WI38 (cell line): ENCODE data around the gene TSPO2.
"Not testable (repeated sequence)": the region's sequence is repeated elsewhere in the genome, so short reads cannot be mapped to it uniquely, and the experiment has no call there.

ENCODE experiments used
- H3K4me3 ChIP-seq: 2 replicates; pipeline ENCODE4 v1.5.1; 2011; ENCODE audit warnings: low read depth, mild to moderate bottlenecking, control low read depth, low read length
- CTCF ChIP-seq: IDR thresholded peaks from 2 replicates; pipeline ENCODE4 v1.5.1; 2012; ENCODE audit warnings: low read depth, mild to moderate bottlenecking, control low read depth, low read length

Gene TSPO2

GRCh38 chr6:41002168-41002567 lies 40.1 kb upstream of the TSPO2 start:
- no peak for TF ChIP-seq CTCF
- H3K4me3 ChIP-seq, result no peak overlapping the region

- peak; percentile 43 for TF ChIP-seq CTCF
- H3K4me3 ChIP-seq, result not testable (repeated sequence)
Observed at GRCh38 chr6:41006217-41006616, 36.0 kb upstream of the TSPO2 start.

DNA sequence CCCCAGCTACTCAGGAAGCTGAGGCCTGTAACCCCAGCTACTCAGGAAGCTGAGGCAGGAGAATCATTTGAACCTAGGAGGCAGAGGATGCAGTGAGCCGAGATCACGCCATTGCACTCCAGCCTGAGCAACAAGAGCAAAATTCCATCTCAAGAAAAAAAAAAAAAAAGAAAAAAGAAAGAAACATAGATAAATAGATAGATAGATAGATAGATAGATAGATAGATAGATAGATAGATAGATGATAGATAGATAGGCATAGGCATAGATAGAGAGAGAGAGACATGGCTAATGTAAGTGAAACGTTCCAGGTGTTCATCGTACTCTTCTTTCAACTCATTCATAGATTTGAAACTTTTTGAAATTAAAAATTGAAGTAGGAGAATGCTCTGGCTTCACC lies 35.3 kb upstream of the TSPO2 start:
- not testable (repeated sequence) for H3K4me3 ChIP-seq

DNA sequence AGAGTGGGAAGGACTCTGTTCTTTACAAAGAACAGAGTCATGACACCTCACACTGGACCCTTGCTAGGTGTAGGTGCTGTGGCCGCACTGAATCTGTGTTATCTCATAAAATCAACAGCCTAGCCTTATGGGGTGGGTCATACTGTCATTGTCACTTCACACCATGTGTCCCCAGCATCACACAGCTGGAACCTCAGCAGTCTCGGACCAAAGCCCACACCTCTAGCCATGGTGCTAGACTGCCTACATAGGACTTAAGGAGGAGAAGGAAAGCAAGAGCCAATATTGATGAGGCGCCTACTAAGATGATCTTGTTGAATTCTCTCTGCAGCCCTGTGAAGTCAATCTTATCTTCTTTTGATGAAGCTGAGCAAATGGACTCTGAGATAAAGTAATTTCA lies 34.3 kb upstream of the TSPO2 start:
- no peak for TF ChIP-seq CTCF
- no peak overlapping the region for H3K4me3 ChIP-seq

DNA sequence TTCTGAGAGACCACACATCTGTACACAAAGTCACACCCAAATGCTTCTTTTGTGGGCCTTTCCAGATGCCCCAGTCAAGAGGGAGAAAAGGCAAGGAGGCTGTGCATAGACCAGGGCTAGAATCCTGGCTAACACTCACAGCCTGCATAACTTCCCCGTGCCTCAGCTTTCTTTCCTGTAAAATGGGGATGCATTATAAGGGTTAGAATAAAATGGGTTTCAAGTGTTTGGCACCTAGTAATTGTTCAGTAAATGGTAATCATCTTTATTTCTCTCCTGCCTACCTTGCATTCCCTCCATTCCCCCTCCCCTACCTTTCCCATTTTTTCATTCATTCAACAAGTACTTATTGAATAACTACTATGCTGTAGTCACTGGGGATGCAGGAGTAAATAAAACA lies 32.6 kb upstream of the TSPO2 start:
- no peak for TF ChIP-seq CTCF
- no peak overlapping the region for H3K4me3 ChIP-seq

GRCh38 chr6:41011673-41012072 lies 30.6 kb upstream of the TSPO2 start:
- no peak for TF ChIP-seq CTCF
- no peak overlapping the region for H3K4me3 ChIP-seq

DNA sequence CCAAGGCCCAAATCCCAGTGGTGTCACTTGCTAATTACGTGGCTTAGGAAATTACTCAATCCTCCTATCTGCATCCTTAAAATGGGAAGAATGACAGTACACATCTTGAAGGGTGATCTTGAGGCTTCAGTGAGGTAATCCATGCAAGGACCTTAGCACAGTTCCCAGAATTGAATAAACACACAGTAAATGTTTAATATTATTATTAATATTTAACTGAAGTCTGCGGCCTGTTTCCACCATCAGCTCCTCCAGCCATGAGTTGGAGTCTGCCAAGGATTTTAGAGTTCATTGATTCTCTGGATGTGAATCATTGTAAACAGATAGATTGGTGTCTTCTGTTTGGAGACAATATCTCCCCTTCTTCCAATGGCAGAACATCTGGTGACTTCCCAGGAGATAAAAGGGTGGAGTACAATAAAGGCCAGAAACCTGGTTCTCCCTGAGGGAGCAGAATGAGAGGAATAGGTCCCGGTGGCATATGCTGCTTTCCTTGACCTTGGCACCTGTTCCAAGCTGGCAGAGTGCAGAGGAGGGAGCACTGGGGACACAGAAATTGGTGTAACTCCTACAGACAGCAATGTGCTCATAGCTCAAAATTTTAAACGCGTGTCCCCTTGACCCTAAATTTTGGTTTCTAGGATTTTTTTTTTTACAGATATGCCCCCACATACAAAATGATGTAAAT lies 28.7 kb upstream of the TSPO2 start:
- H3K4me3 ChIP-seq, result no peak overlapping the region
- TF ChIP-seq CTCF, result no peak

GRCh38 chr6:41014780-41015179 lies 27.5 kb upstream of the TSPO2 start:
- TF ChIP-seq CTCF, result no peak

GRCh38 chr6:41015860-41016259 lies 26.4 kb upstream of the TSPO2 start:
- not testable (repeated sequence) for H3K4me3 ChIP-seq

More at GRCh38 chr6:41014780-41015179, 27.5 kb upstream of the TSPO2 start:
- H3K4me3 ChIP-seq, result no peak overlapping the region
